Mucosa of descending colon (tissue), 3 donors: ENCODE measurements around the gene LYRM9. TPM values are rescaled to one million over a fixed set of nuclear protein-coding genes. Genes with fewer than 3 reads are reported as not detected.

ENCODE experiments used
- ATAC-seq: fragments of 200-7000 bp; cut with Tn5 transposase; one replicate; pipeline ENCODE4 v1.9.1; 2020; ENCODE audit warnings: mild to moderate bottlenecking, moderate library complexity
- DNase-seq, 3 donors: peaks; one replicate each; pipeline ENCODE4 v3.0.0-alpha.2; 2020
- H3K36me3 ChIP-seq: fragments of 200-600 bp; one replicate; pipeline ENCODE4 v1.8.0; 2021; ENCODE audit warnings: low read depth, mild to moderate bottlenecking
- H3K4me1 ChIP-seq: fragments of 200-600 bp; one replicate; pipeline ENCODE4 v1.8.0; 2021; ENCODE audit warnings: low read depth, mild to moderate bottlenecking
- H3K4me3 ChIP-seq: fragments of 200-600 bp; one replicate; pipeline ENCODE4 v1.8.0; 2021; ENCODE audit warnings: mild to moderate bottlenecking
- H3K9me3 ChIP-seq: fragments of 200-600 bp; one replicate; pipeline ENCODE4 v1.8.0; 2021; ENCODE audit warnings: mild to moderate bottlenecking
- CTCF ChIP-seq: fragments of 200-600 bp; IDR thresholded peaks from one replicate; pipeline ENCODE4 v1.8.0; 2022; ENCODE audit warnings: antibody characterized with exemption, mild to moderate bottlenecking
- intact Hi-C, 2 donors: fragments of 100-400 bp; cut with DNase I in 1 of 2; cut with micrococcal nuclease in 1 of 2; formaldehyde crosslinking; loops; one replicate each; pipeline versions ENCODE4 v1.11.0 to v1.11.1; 2022; cut with DNase I, micrococcal nuclease
- total RNA-seq, 3 donors: library from RNA; stranded (reverse); fragmentation: NEBNext Ultra II Directional in 2 of 3; extraction: Animal tissue kit (Norgen Biotek cat#: 25700) in 2 of 3; gene quantifications; one replicate each; pipeline versions ENCODE4 v1.2.1 to v1.2.4, GENCODE V29; 2021 to 2023
- donor health status: DM: no; HTN: no; CAD: no; lungs with moderate emphysema.
- donor health status: DM: no; HTN: no; CAD: no.
- donor health status: DM: no; HTN: yes; CAD: no.

LYRM9 gene
- total RNA-seq, 3 donors from 2014 or later = 4.7 to 7.2 (median 6.2) TPM

- DNase-seq (peak; percentile 60 to 92 (median 76)), ATAC-seq (peak; percentile 96)
- TF ChIP-seq CTCF = no peak
- Histone ChIP-seq H3K4me3 (no peak overlapping the region), H3K4me1 (peaks cover 4% of the 10 kb centered on the region), H3K9me3 (no peaks in the 10 kb centered on the region), H3K36me3 (no peaks in the 10 kb centered on the region)
- intact Hi-C loops = loop anchor here (2.0 to 10.0 kb wide), 3 partner anchors 67 to 107 kb away; partner anchors contain the start of gene NOS2 (in 1 of the 2)
Measured at GRCh38 chr17:27871407-27871806, 21.8 kb downstream of the LYRM9 start.

- no peak for ATAC-seq
- intact Hi-C loops = loop anchor here (2.0 to 10.0 kb wide), 3 partner anchors 66 to 106 kb away; partner anchors contain the start of gene NOS2 (in 1 of the 2)
- H3K36me3 ChIP-seq = no peaks in the 10 kb centered on the region
Measured at GRCh38 chr17:27870345-27870744, 22.8 kb downstream of the LYRM9 start.

GRCh38 chr17:27868565-27868964 is 24.6 kb downstream of the LYRM9 start:
- Histone ChIP-seq H3K4me1 (peaks cover 4% of the 10 kb centered on the region), H3K9me3 (no peaks in the 10 kb centered on the region), H3K36me3 (no peaks in the 10 kb centered on the region), H3K4me3 (no peak overlapping the region)
- no peak for ATAC-seq
- TF ChIP-seq CTCF = no peak
- no peak for DNase-seq
- intact Hi-C loops = no loop called here

More at GRCh38 chr17:27870345-27870744, 22.8 kb downstream of the LYRM9 start:
- no peak for DNase-seq
- Histone ChIP-seq H3K4me3 (no peak overlapping the region), H3K4me1 (peaks cover 4% of the 10 kb centered on the region), H3K9me3 (no peaks in the 10 kb centered on the region)
- no peak for TF ChIP-seq CTCF

- intact Hi-C loops = no loop called here
- no peaks in the 10 kb centered on the region for H3K9me3 ChIP-seq
- ATAC-seq = no peak
Measured at GRCh38 chr17:27862840-27863239, 30.3 kb downstream of the LYRM9 start.

GRCh38 chr17:27862004-27862403 is 31.2 kb downstream of the LYRM9 start:
- Histone ChIP-seq H3K4me1 (no peaks in the 10 kb centered on the region), H3K4me3 (no peak overlapping the region), H3K36me3 (no peaks in the 10 kb centered on the region), H3K9me3 (no peaks in the 10 kb centered on the region)
- ATAC-seq (peak; percentile 98), DNase-seq (peak in 1 of 3 donors; percentile 34)
- intact Hi-C loops = no loop called here
- no peak for TF ChIP-seq CTCF

More at GRCh38 chr17:27862840-27863239, 30.3 kb downstream of the LYRM9 start:
- DNase-seq = no peak
- no peak for TF ChIP-seq CTCF
- Histone ChIP-seq H3K4me1 (no peaks in the 10 kb centered on the region), H3K4me3 (no peak overlapping the region), H3K36me3 (no peaks in the 10 kb centered on the region)
